ENCODE data around the gene CDH22. TPM values are rescaled to one million over a fixed set of nuclear protein-coding genes. Genes with fewer than 3 reads are reported as not detected.

CDH22 gene
- total RNA-seq, 1 donor from 2014 or later, result 1.7 TPM

- Histone ChIP-seq H3K4me3 (no peak overlapping the region), H3K27me3 (no peaks in the 10 kb centered on the region), H3K9me3 (no peaks in the 10 kb centered on the region), H3K36me3 (no peaks in the 10 kb centered on the region), H3K27ac (no peak overlapping the region), H3K4me1 (no peaks in the 10 kb centered on the region)
- TF ChIP-seq CTCF (IDR thresholded peaks at IDR 0.05) (no peak), POLR2AphosphoS5 (IDR thresholded peaks at IDR 0.05; ENCODE audit: insufficient read depth in 1 of 2, low read depth in 1 of 2) (no peak), POLR2A (IDR thresholded peaks at IDR 0.05) (no peak)
- no peak for DNase-seq (ENCODE audit: extremely low spot score in 2 of 2)
- intact Hi-C loops (cut with DNase I), result no loop called here
Measured at GRCh38 chr20:46220455-46221207, 87.7 kb downstream of the CDH22 start.

DNA sequence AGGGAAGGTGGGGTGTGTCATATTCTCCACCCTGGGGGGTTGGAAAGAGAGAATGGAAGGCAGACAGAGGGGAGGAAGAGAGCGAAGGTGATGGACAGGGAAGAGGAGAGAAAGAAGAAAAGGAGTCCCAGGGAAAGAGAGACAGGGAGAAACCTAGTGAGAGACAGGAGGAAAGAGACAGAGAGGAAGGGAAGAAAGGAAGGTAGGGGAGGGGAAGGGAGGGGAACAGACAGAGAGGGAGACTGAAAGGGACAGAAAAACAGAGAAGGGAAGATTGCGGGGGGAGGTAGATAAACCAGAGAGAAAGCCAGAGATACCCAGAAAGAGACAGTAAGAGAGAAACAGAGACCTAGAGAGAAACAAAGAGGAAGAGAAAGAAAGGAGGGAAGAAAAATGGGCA lies 88.4 kb downstream of the CDH22 start:
- intact Hi-C loops (cut with DNase I), result no loop called here
- TF ChIP-seq POLR2A (IDR thresholded peaks at IDR 0.05) (no peak), CTCF (IDR thresholded peaks at IDR 0.05) (no peak), POLR2AphosphoS5 (IDR thresholded peaks at IDR 0.05; ENCODE audit: insufficient read depth in 1 of 2, low read depth in 1 of 2) (no peak)
- DNase-seq (ENCODE audit: extremely low spot score in 2 of 2), result no peak

GRCh38 chr20:46219190-46219589 lies 89.1 kb downstream of the CDH22 start:
- no peaks in the 10 kb centered on the region for H3K27me3 ChIP-seq
- H3K9me3 ChIP-seq, result no peaks in the 10 kb centered on the region
- intact Hi-C loops (cut with DNase I), result no loop called here
- H3K27ac ChIP-seq, result no peak overlapping the region
- no peak for TF ChIP-seq POLR2AphosphoS5 (IDR thresholded peaks at IDR 0.05; ENCODE audit: insufficient read depth in 1 of 2, low read depth in 1 of 2)
- TF ChIP-seq CTCF (IDR thresholded peaks at IDR 0.05), result no peak
- TF ChIP-seq POLR2A (IDR thresholded peaks at IDR 0.05), result no peak
- DNase-seq (ENCODE audit: extremely low spot score in 2 of 2), result no peak
- peaks cover 6% of the 10 kb centered on the region for H3K4me1 ChIP-seq
- no peaks in the 10 kb centered on the region for H3K36me3 ChIP-seq
- no peak overlapping the region for H3K4me3 ChIP-seq

More for the DNA sequence above, 88.4 kb downstream of the CDH22 start:
- no peaks in the 10 kb centered on the region for H3K9me3 ChIP-seq
- no peak overlapping the region for H3K4me3 ChIP-seq
- no peaks in the 10 kb centered on the region for H3K27me3 ChIP-seq
- H3K4me1 ChIP-seq, result no peaks in the 10 kb centered on the region
- H3K36me3 ChIP-seq, result no peaks in the 10 kb centered on the region
- no peak overlapping the region for H3K27ac ChIP-seq

DNA sequence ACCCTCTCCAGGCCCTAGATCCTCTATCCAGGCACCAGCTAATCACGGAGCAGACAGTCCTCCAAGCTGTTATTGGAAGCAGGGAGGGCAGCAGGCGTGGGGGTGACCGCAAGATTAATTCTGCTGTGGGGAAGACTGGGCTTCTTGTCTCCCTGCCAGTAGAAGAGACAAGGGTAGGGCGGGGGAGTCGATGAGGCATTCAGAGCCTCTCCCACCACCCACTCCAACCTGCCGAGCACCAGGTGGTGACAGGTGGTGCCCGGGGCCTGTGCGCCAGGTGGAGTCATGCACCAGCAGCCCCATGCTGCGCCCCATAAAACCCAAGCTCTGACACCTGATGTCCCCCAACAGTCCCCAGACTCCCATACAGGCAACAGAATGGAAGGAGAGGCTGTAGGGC lies 89.6 kb downstream of the CDH22 start:
- H3K36me3 ChIP-seq, result no peaks in the 10 kb centered on the region
- no peaks in the 10 kb centered on the region for H3K27me3 ChIP-seq
- TF ChIP-seq POLR2AphosphoS5 (IDR thresholded peaks at IDR 0.05; ENCODE audit: insufficient read depth in 1 of 2, low read depth in 1 of 2), result no peak
- no peak for TF ChIP-seq CTCF (IDR thresholded peaks at IDR 0.05)
- TF ChIP-seq POLR2A (IDR thresholded peaks at IDR 0.05), result no peak
- intact Hi-C loops (cut with DNase I), result no loop called here
- no peak for DNase-seq (ENCODE audit: extremely low spot score in 2 of 2)
- H3K4me3 ChIP-seq, result no peak overlapping the region
- H3K9me3 ChIP-seq, result no peaks in the 10 kb centered on the region
- peaks cover 6% of the 10 kb centered on the region for H3K4me1 ChIP-seq
- no peak overlapping the region for H3K27ac ChIP-seq

DNA sequence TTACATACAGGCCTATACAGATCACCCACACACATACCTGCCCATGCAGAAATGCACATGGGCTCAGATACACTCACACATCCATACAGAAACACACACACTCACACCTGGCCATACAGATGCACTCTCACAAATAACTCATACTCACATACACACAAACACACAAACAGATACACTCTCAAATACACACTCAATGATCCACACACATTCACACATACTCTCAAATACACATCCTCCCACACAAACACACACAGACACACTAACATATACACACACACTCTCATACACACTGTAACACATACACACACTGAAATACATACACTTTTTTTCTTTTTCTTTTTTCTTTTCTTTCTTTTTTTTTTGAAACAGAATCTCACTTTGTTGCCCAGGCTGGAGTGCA lies 90.7 kb downstream of the CDH22 start:
- TF ChIP-seq CTCF (IDR thresholded peaks at IDR 0.05), result no peak
- no peak for TF ChIP-seq POLR2A (IDR thresholded peaks at IDR 0.05)
- TF ChIP-seq POLR2AphosphoS5 (IDR thresholded peaks at IDR 0.05; ENCODE audit: insufficient read depth in 1 of 2, low read depth in 1 of 2), result no peak
- Histone ChIP-seq H3K27ac (no peak overlapping the region), H3K9me3 (no peaks in the 10 kb centered on the region), H3K4me3 (no peak overlapping the region), H3K4me1 (peaks cover 6% of the 10 kb centered on the region), H3K27me3 (no peaks in the 10 kb centered on the region), H3K36me3 (no peaks in the 10 kb centered on the region)
- DNase-seq (ENCODE audit: extremely low spot score in 2 of 2), result no peak
- intact Hi-C loops (cut with DNase I), result no loop called here
